WTC11 (cell line): Measurements from ENCODE around the gene GNA12. TPM values are rescaled to one million over a fixed set of nuclear protein-coding genes. Genes with fewer than 3 reads are reported as not detected.
A peak's percentile ranks its signal among the peaks of the same experiment; 100 is the strongest.
"Not testable (repeated sequence)": the region's sequence is repeated elsewhere in the genome, so short reads cannot be mapped to it uniquely, and the experiment has no call there.

Source experiments
- ATAC-seq: fragments of 200-7000 bp; cut with Tn5 transposase; 2 replicates; pipeline ENCODE4 v1.10.0; 2021; ENCODE audit warnings: mild to moderate bottlenecking, moderate library complexity
- CTCF ChIA-PET: fragments of 300-600 bp; sonication (Branson Sonifier 250); formaldehyde crosslinking; loops from one replicate; lab custom pipeline; 2021; ENCODE audit warnings: antibody characterized with exemption; lab: Charles Lee
- POLR2A ChIA-PET: fragments of 350-600 bp; sonication (Branson Sonifier 250); formaldehyde crosslinking; loops from one replicate; lab custom pipeline; 2021; ENCODE audit warnings: antibody characterized with exemption; lab: Charles Lee
- DNase-seq: peaks from one replicate; pipeline ENCODE4 v3.0.0; 2021; ENCODE audit warnings: low spot score
- H3K27ac Mint-ChIP-seq: 2 replicates; pipeline ENCODE4 v1.8.0; 2021; ENCODE audit warnings: mixed read lengths
- H3K27me3 Mint-ChIP-seq: 2 replicates; pipeline ENCODE4 v1.8.0; 2021; ENCODE audit warnings: low read depth, mild to moderate bottlenecking, moderate library complexity, mixed read lengths
- H3K36me3 Mint-ChIP-seq: 2 replicates; pipeline ENCODE4 v1.8.0; 2021; ENCODE audit warnings: mixed read lengths
- H3K4me1 Mint-ChIP-seq: 2 replicates; pipeline ENCODE4 v1.8.0; 2022; ENCODE audit warnings: mixed read lengths
- H3K4me3 Mint-ChIP-seq: 2 replicates; pipeline ENCODE4 v1.8.0; 2021; ENCODE audit warnings: mild to moderate bottlenecking, moderate library complexity, mixed read lengths
- H3K9me3 Mint-ChIP-seq: 2 replicates; pipeline ENCODE4 v1.8.0; 2021; ENCODE audit warnings: mixed read lengths
- CBFB ChIP-seq: sonication (generic); formaldehyde crosslinking; IDR thresholded peaks from 2 replicates; pipeline ENCODE4 v1.8.1; 2022; ENCODE audit warnings: mild to moderate bottlenecking, low read depth, missing genetic modification reagents
- E2F5 ChIP-seq: sonication (generic); formaldehyde crosslinking; IDR thresholded peaks from 2 replicates; pipeline ENCODE4 v1.8.1; 2022; ENCODE audit warnings: mild to moderate bottlenecking, moderate library complexity, missing genetic modification reagents
- ETV6 ChIP-seq: sonication (generic); formaldehyde crosslinking; IDR thresholded peaks from 2 replicates; pipeline ENCODE4 v1.8.1; 2022; ENCODE audit warnings: mild to moderate bottlenecking, missing genetic modification reagents
- GRHL2 ChIP-seq: fragments of 250-450 bp; sonication (Bioruptor Pico); IDR thresholded peaks from 2 replicates; pipeline ENCODE4 v1.8.0; 2022; ENCODE audit warnings: mild to moderate bottlenecking, moderate library complexity; ENCODE audit not compliant: insufficient replicate concordance, severe bottlenecking
- GTF2I ChIP-seq: fragments of 250-450 bp; sonication (Bioruptor Pico); conservative IDR thresholded peaks from 2 replicates; pipeline ENCODE4 v1.4.0; 2021; ENCODE audit warnings: mild to moderate bottlenecking
- NFE2L1 ChIP-seq: sonication (generic); formaldehyde crosslinking; IDR thresholded peaks from 2 replicates; pipeline ENCODE4 v1.8.1; 2023; ENCODE audit warnings: missing genetic modification reagents
- NR2C2 ChIP-seq: sonication (generic); formaldehyde crosslinking; IDR thresholded peaks from 2 replicates; pipeline ENCODE4 v1.8.0; 2022; ENCODE audit warnings: mild to moderate bottlenecking, missing genetic modification reagents
- OVOL2 ChIP-seq: fragments of 250-450 bp; sonication (Bioruptor Pico); IDR thresholded peaks from 2 replicates; pipeline ENCODE4 v1.9.0; 2021; ENCODE audit warnings: mild to moderate bottlenecking, borderline replicate concordance
- PRDM15 ChIP-seq: sonication (generic); formaldehyde crosslinking; IDR thresholded peaks from 2 replicates; pipeline ENCODE4 v1.8.0; 2022; ENCODE audit warnings: missing genetic modification reagents
- SP1 ChIP-seq: sonication (generic); formaldehyde crosslinking; conservative IDR thresholded peaks from 2 replicates; pipeline ENCODE4 v1.8.1; 2022; ENCODE audit warnings: missing genetic modification reagents
- USF1 ChIP-seq: sonication (generic); formaldehyde crosslinking; IDR thresholded peaks from 2 replicates; pipeline ENCODE4 v1.8.0; 2022; ENCODE audit warnings: mild to moderate bottlenecking, missing genetic modification reagents
- USF2 ChIP-seq: sonication (generic); formaldehyde crosslinking; IDR thresholded peaks from 2 replicates; pipeline ENCODE4 v1.8.1; 2023; ENCODE audit warnings: mild to moderate bottlenecking, missing genetic modification reagents, moderate library complexity
- ZNF512 ChIP-seq: sonication (generic); formaldehyde crosslinking; IDR thresholded peaks from 2 replicates; pipeline ENCODE4 v1.8.1; 2022; ENCODE audit warnings: missing genetic modification reagents, borderline replicate concordance
- total RNA-seq: library from RNA; stranded (reverse); gene quantifications from 3 replicates; pipeline ENCODE4 v1.2.3, GENCODE V29; 2021

Gene GNA12
- total RNA-seq, 1 experiment from 2014 or later, result 99.6 TPM

- ATAC-seq, result no peak
- Mint-ChIP-seq H3K36me3 (no peaks in the 10 kb centered on the region), H3K27ac (no peak overlapping the region), H3K9me3 (no peaks in the 10 kb centered on the region), H3K4me1 (peaks cover 28% of the 10 kb centered on the region), H3K4me3 (no peak overlapping the region), H3K27me3 (no peaks in the 10 kb centered on the region; the same call in 1 of the 2 replicates)
- TF ChIP-seq ZNF512 (no peak), GTF2I (CRISPR knock-in tag) (0 out of 2 replicates have a peak, but pooled peaks have one; percentile 5)
- ChIA-PET CTCF (no interaction called here), POLR2A (no interaction called here)
- DNase-seq, result no peak
Observed at GRCh38 chr7:2859952-2860351, 15.8 kb upstream of the GNA12 start.

- Mint-ChIP-seq H3K27ac (no peak overlapping the region), H3K4me1 (peaks cover 17% of the 10 kb centered on the region), H3K9me3 (no peaks in the 10 kb centered on the region), H3K36me3 (no peaks in the 10 kb centered on the region), H3K27me3 (no peaks in the 10 kb centered on the region; the same call in 1 of the 2 replicates), H3K4me3 (no peak overlapping the region)
- POLR2A ChIA-PET, result no interaction called here
- no peak for DNase-seq
- ATAC-seq, result no peak
- TF ChIP-seq NFE2L1 (CRISPR knock-in tag), result no peak
- no peak for TF ChIP-seq ZNF512
- TF ChIP-seq OVOL2, result no peak
- no peak for TF ChIP-seq CBFB
- TF ChIP-seq GRHL2 (CRISPR knock-in tag), result no peak
- no peak for TF ChIP-seq E2F5 (CRISPR knock-in tag)
- no peak for TF ChIP-seq USF2 (CRISPR knock-in tag)
- CTCF ChIA-PET, result no interaction called here
Observed at GRCh38 chr7:2858621-2859020, 14.5 kb upstream of the GNA12 start.

GRCh38 chr7:2856388-2857169 lies 12.5 kb upstream of the GNA12 start:
- CTCF ChIA-PET, result no interaction called here
- no peak; the same call in 1 of the 2 replicates for ATAC-seq
- Mint-ChIP-seq H3K9me3 (no peaks in the 10 kb centered on the region), H3K4me1 (peaks cover 5% of the 10 kb centered on the region; the same call in 1 of the 2 replicates)
- TF ChIP-seq USF1 (CRISPR knock-in tag), result 0 out of 2 replicates have a peak, but pooled peaks have one; percentile 32
- TF ChIP-seq ETV6 (CRISPR knock-in tag), result no peak
- TF ChIP-seq, all 79 proteins: peak for 1
- H3K27me3 Mint-ChIP-seq, result no peaks in the 10 kb centered on the region; the same call in 1 of the 2 replicates
- no peak overlapping the region for H3K4me3 Mint-ChIP-seq
- POLR2A ChIA-PET, result no interaction called here
- H3K36me3 Mint-ChIP-seq, result no peaks in the 10 kb centered on the region
- no peak overlapping the region for H3K27ac Mint-ChIP-seq
- no peak for DNase-seq

- H3K4me1 Mint-ChIP-seq, result 0 out of 2 replicates have a peak, but pooled peaks cover 5% of the 10 kb centered on the region
- ChIA-PET POLR2A (interaction anchor here (0.5 to 0.7 kb wide), 3 partner anchors 27 to 378 kb away, joined by 3 to 4 read pairs (median 4); no protein-coding TSS in a partner anchor), CTCF (interaction anchor here (0.7 to 2.2 kb wide), 2 partner anchors 95 to 545 kb away, joined by 3 to 4 read pairs; no protein-coding TSS in a partner anchor)
- H3K27me3 Mint-ChIP-seq, result no peaks in the 10 kb centered on the region; the same call in 1 of the 2 replicates
- no peaks in the 10 kb centered on the region for H3K9me3 Mint-ChIP-seq
- ATAC-seq (no peak), DNase-seq (no peak)
- no peaks in the 10 kb centered on the region for H3K36me3 Mint-ChIP-seq
- H3K4me3 Mint-ChIP-seq, result no peak overlapping the region
- TF ChIP-seq NR2C2 (CRISPR knock-in tag) (no peak), CBFB (no peak), SP1 (CRISPR knock-in tag) (no peak), PRDM15 (CRISPR knock-in tag) (no peak)
- H3K27ac Mint-ChIP-seq, result no peak overlapping the region
Observed at GRCh38 chr7:2855386-2855785, 11.3 kb upstream of the GNA12 start.

GRCh38 chr7:2853552-2853951 lies 9.4 kb upstream of the GNA12 start:
- ATAC-seq, H3K4me3 Mint-ChIP-seq, H3K27ac Mint-ChIP-seq, H3K36me3 Mint-ChIP-seq, H3K9me3 Mint-ChIP-seq, H3K27me3 Mint-ChIP-seq, DNase-seq, POLR2A ChIA-PET, H3K4me1 Mint-ChIP-seq: not testable (repeated sequence)
- CTCF ChIA-PET, result interaction anchor here (0.6 to 2.2 kb wide), 3 partner anchors 11 to 93 kb away, joined by 3 to 7 read pairs (median 4); no protein-coding TSS in a partner anchor
